ENCODE measurements around the gene SRBD1. TPM values are rescaled to one million over a fixed set of nuclear protein-coding genes. Genes with fewer than 3 reads are reported as not detected.

Gene SRBD1
- total and polyA plus RNA-seq, 2 donors (not counting 1 experiment from before 2014, with no cell fraction given): 9.6 to 18.7 TPM

DNA sequence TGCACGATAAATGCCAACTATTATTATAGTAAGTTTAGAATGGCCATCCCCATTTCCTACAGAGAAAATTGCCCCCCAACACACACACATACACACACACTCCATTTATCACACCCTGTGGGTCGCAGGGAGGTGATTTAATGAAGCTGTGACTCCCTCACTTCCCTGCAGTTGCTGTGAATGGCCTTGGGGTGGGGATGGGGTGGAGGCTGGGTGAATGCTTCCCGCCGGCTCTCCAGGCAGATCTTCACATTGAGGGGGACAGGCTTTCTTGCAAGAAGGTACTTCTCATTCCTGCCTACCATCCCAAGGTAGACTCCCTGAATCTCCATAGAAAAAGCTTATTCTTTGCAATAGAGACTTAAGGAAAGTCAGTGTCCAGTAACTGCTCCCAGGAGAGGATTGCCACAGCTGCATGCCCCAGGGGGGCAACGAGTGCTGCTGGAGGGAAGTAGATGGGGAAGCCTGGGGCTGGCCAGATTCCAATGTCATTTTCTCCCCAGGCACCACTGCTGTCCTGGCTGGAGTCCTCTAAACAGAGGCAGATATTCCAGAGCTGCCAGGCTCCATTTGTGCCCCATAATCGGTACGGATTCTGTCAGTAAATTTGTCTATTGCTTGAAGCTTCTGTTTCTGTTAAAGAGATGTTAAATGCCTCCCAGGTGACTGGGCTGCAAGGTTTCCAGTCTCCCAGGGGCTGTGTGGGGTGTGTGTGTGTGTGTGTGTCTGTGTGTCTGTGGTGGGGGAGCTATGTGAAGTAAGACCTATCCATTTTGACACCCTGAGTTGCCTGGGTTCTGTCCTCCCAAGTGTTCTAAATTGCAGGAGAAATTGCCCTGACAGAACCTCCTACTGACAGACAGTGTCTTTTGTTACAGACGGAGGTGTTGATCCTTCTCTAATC, 265.5 kb downstream of the SRBD1 start:
- no peaks in the 10 kb centered on the region for H3K4me1 ChIP-seq (ENCODE audit: control insufficient read depth, extremely low read depth, insufficient read depth, low read length)
- peaks cover 8% of the 10 kb centered on the region for H3K27me3 ChIP-seq (ENCODE audit: control insufficient read depth, insufficient read depth, low read length)
- no peak overlapping the region for H3K4me2 ChIP-seq (ENCODE audit: extremely low read depth, insufficient read depth, low read length)
- TF ChIP-seq CTCF (conservative IDR thresholded peaks at IDR 0.05 in 1 of 2, IDR thresholded peaks at IDR 0.05 in 1 of 2; ENCODE audit: low read depth in 1 of 2, low read length in 2 of 2) (no peak), EZH2 (IDR thresholded peaks at IDR 0.05; ENCODE audit: low read length, missing control alignments) (no peak)
- H3K9me3 ChIP-seq (ENCODE audit: control insufficient read depth, insufficient read depth, low read depth, low read length): no peaks in the 10 kb centered on the region
- no peak overlapping the region for H3K4me3 ChIP-seq (replicated peaks in 1 of 4; ENCODE audit: control extremely low read depth in 1 of 4, insufficient read depth in 1 of 4, low read depth in 3 of 4, low read length in 4 of 4)
- no peak overlapping the region for H3K9ac ChIP-seq (ENCODE audit: insufficient read depth, low read length)
- no peak overlapping the region for H3K27ac ChIP-seq (ENCODE audit: insufficient read depth, low read length)
- no peak overlapping the region for H2AFZ ChIP-seq (ENCODE audit: low read length)
- DNase-seq (ENCODE audit: low read depth in 2 of 2): no peak
- no peaks in the 10 kb centered on the region for H4K20me1 ChIP-seq (ENCODE audit: control insufficient read depth, extremely low read depth, insufficient read depth, low read length)
- no peaks in the 10 kb centered on the region for H3K79me2 ChIP-seq (ENCODE audit: control insufficient read depth, insufficient read depth, low read length)
- H3K36me3 ChIP-seq (ENCODE audit: control insufficient read depth, insufficient read depth, low read length): no peaks in the 10 kb centered on the region

- no peaks in the 10 kb centered on the region for H3K79me2 ChIP-seq (ENCODE audit: control insufficient read depth, insufficient read depth, low read length)
- no peaks in the 10 kb centered on the region for H3K9me3 ChIP-seq (ENCODE audit: control insufficient read depth, insufficient read depth, low read depth, low read length)
These were observed 266.6 kb downstream of the SRBD1 start for GRCh38 chr2:45344502-45344901.

More at GRCh38 chr2:45344502-45344901, 266.6 kb downstream of the SRBD1 start:
- TF ChIP-seq EZH2 (IDR thresholded peaks at IDR 0.05; ENCODE audit: low read length, missing control alignments) (no peak), CTCF (conservative IDR thresholded peaks at IDR 0.05 in 1 of 2, IDR thresholded peaks at IDR 0.05 in 1 of 2; ENCODE audit: low read depth in 1 of 2, low read length in 2 of 2) (no peak)
- H3K4me2 ChIP-seq (ENCODE audit: extremely low read depth, insufficient read depth, low read length): no peak overlapping the region
- no peak overlapping the region for H3K4me3 ChIP-seq (replicated peaks in 1 of 4; ENCODE audit: control extremely low read depth in 1 of 4, insufficient read depth in 1 of 4, low read depth in 3 of 4, low read length in 4 of 4)
- H3K36me3 ChIP-seq (ENCODE audit: control insufficient read depth, insufficient read depth, low read length): no peaks in the 10 kb centered on the region
- no peak overlapping the region for H2AFZ ChIP-seq (ENCODE audit: low read length)
- H3K9ac ChIP-seq (ENCODE audit: insufficient read depth, low read length): no peak overlapping the region
- H3K27me3 ChIP-seq (ENCODE audit: control insufficient read depth, insufficient read depth, low read length): peaks cover 15% of the 10 kb centered on the region
- no peak for DNase-seq (ENCODE audit: low read depth in 2 of 2)
- no peaks in the 10 kb centered on the region for H4K20me1 ChIP-seq (ENCODE audit: control insufficient read depth, extremely low read depth, insufficient read depth, low read length)
- no peaks in the 10 kb centered on the region for H3K4me1 ChIP-seq (ENCODE audit: control insufficient read depth, extremely low read depth, insufficient read depth, low read length)
- H3K27ac ChIP-seq (ENCODE audit: insufficient read depth, low read length): no peak overlapping the region

Data from fibroblast of lung (primary cell).